Esophagus squamous epithelium (tissue), 4 donors: ENCODE data around the gene WWOX.

Experiments
- CTCF ChIP-seq, 6 experiments: fragments of 450-650 bp in 4 of 6; fragments of 200-600 bp in 2 of 6; sonication (generic) in 2 of 6; IDR thresholded peaks; one replicate each; pipeline ENCODE4 v1.5.1; 2016 to 2019; ENCODE audit warnings: antibody characterized with exemption in 6 of 6, mild to moderate bottlenecking in 4 of 6, moderate library complexity in 4 of 6
- POLR2A ChIP-seq, 4 donors: fragments of 450-650 bp; IDR thresholded peaks; one replicate each; pipeline ENCODE4 v1.6.1; 2017; ENCODE audit warnings: antibody characterized with exemption in 4 of 4, mild to moderate bottlenecking in 4 of 4, moderate library complexity in 3 of 4

DNA sequence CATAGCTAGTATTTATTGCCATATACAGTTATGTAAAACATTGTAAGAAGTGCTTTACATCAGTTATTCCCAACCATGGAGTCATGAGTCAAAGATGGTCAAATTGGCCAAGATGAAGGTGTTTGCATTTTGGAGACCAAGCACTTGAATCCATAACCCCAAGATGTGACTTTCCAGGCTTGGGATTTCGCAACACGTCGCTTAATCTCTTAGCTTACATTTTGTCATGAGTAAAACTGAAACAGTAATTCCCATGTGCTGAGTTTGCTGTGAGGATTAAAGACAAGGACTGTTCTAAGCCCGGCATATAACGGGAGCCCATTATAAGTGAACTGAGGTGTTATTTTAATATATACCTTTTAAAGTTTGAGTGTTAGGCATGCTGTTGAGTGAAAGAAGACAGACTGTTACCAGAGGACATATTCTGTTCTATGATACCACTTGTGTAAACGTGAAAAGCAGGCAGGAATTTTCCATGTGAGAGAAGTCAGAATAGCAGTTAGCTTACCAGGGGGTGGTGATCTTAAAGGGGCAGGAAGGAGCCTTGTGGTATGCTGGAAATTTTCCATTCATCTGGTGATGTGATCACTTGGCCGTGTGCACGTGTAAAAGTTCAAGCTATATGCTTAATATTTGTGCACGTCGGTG is 484.9 kb downstream of the WWOX start:
- TF ChIP-seq CTCF (IDR thresholded peaks at IDR 0.05) (no peak), POLR2A (IDR thresholded peaks at IDR 0.05) (no peak)
